ENCODE data around the gene SMG6.

Gene SMG6

DNA sequence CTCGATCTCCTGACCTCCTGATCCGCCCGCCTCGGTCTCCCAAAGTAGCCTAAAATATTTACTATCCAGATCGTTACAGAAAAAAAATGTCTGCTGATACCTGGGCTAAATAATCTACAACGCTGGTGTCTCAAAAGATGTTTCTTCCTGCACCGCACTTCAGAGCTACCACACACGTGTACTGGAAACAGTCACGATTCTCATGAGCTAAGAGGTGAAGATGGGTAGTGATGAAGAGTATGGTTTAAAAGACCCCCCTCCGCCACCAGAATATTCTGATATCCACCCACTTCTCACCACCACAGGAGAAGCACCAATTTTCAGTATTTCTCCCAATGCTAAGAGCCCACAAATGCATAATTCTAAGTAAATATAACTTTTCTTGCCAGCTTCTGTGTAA lies 50.2 kb downstream of the SMG6 start:
- Histone ChIP-seq H3K27me3 (replicated peaks in 2 of 5; ENCODE audit: control insufficient read depth in 4 of 5, insufficient read depth in 5 of 5, low read length in 4 of 5) (no peaks in the 10 kb centered on the region), H3K4me3 (ENCODE audit: control insufficient read depth in 1 of 7, extremely low read depth in 1 of 7, insufficient read depth in 4 of 7, low read depth in 2 of 7, low read length in 6 of 7) (no peak overlapping the region), H3K9me3 (ENCODE audit: control extremely low read depth in 1 of 5, control insufficient read depth in 4 of 5, insufficient read depth in 2 of 5, low read depth in 1 of 5, low read length in 4 of 5) (no peaks in the 10 kb centered on the region), H3K27ac (ENCODE audit: insufficient read depth in 1 of 2, low read depth in 1 of 2, low read length in 2 of 2, poor library complexity in 1 of 2, severe bottlenecking in 2 of 2) (no peak overlapping the region), H3K36me3 (ENCODE audit: control insufficient read depth in 4 of 4, insufficient read depth in 4 of 4, low read length in 3 of 4) (peaks cover 0 to 17% (median 13%) of the 10 kb centered on the region in 4 experiments), H3K4me1 (ENCODE audit: control extremely low read depth in 1 of 4, control insufficient read depth in 4 of 4, insufficient read depth in 4 of 4, low read length in 3 of 4) (no peaks in the 10 kb centered on the region)
- CTCF ChIA-PET: interaction anchor here (1.0 to 3.0 kb wide), 6 partner anchors 8 to 198 kb away, joined by 3 to 17 read pairs (median 4); partner anchors contain the start of gene HIC1
- POLR2A ChIA-PET: no interaction called here
- WGBS (ENCODE audit: insufficient coverage): 100% methylated on average over 4 of the region's 10 CpGs
- DNase-seq: no peak

DNA sequence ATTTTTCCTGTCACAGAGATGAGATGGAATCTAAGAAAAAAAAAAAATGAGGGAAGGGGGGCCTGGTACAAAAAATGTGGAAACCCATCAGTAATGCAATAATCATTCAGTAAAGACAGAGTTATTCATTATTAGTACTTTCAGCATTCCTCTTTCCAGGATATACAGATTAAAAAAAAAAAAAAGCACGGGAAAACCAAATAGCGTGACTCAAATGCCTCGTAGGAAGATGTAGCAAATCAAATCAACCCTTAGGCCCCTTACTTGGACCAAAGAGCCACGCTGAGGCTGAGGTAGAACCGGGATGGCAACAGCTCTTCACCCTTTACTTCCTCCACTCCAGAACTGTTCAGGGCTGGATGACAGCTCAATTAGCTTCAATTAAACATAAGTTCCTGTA lies 52.5 kb downstream of the SMG6 start:
- Histone ChIP-seq H3K27ac (ENCODE audit: insufficient read depth in 1 of 2, low read depth in 1 of 2, low read length in 2 of 2, poor library complexity in 1 of 2, severe bottlenecking in 2 of 2) (no peak overlapping the region), H3K9me3 (ENCODE audit: control extremely low read depth in 1 of 5, control insufficient read depth in 4 of 5, insufficient read depth in 2 of 5, low read depth in 1 of 5, low read length in 4 of 5) (no peaks in the 10 kb centered on the region), H3K4me3 (ENCODE audit: control insufficient read depth in 1 of 7, extremely low read depth in 1 of 7, insufficient read depth in 4 of 7, low read depth in 2 of 7, low read length in 6 of 7) (no peak overlapping the region), H3K36me3 (ENCODE audit: control insufficient read depth in 4 of 4, insufficient read depth in 4 of 4, low read length in 3 of 4) (peaks cover 0 to 17% (median 13%) of the 10 kb centered on the region in 4 experiments), H3K4me1 (ENCODE audit: control extremely low read depth in 1 of 4, control insufficient read depth in 4 of 4, insufficient read depth in 4 of 4, low read length in 3 of 4) (no peaks in the 10 kb centered on the region), H3K27me3 (replicated peaks in 2 of 5; ENCODE audit: control insufficient read depth in 4 of 5, insufficient read depth in 5 of 5, low read length in 4 of 5) (no peaks in the 10 kb centered on the region)
- no peak for DNase-seq
- POLR2A ChIA-PET: no interaction called here
- CTCF ChIA-PET: interaction anchor here (1.4 to 2.1 kb wide), 4 partner anchors 14 to 196 kb away, joined by 3 to 10 read pairs (median 6); partner anchors contain the start of gene HIC1
- WGBS (ENCODE audit: insufficient coverage): 96% methylated on average over 3 of the region's 5 CpGs

GRCh38 chr17:2250140-2251095 lies 53.2 kb downstream of the SMG6 start:
- no peak overlapping the region for H3K4me3 ChIP-seq (ENCODE audit: control insufficient read depth in 1 of 7, extremely low read depth in 1 of 7, insufficient read depth in 4 of 7, low read depth in 2 of 7, low read length in 6 of 7)
- H3K4me1 ChIP-seq (ENCODE audit: control extremely low read depth in 1 of 4, control insufficient read depth in 4 of 4, insufficient read depth in 4 of 4, low read length in 3 of 4): no peaks in the 10 kb centered on the region
- no peak for DNase-seq
- H3K27me3 ChIP-seq (replicated peaks in 2 of 5; ENCODE audit: control insufficient read depth in 4 of 5, insufficient read depth in 5 of 5, low read length in 4 of 5): no peaks in the 10 kb centered on the region
- H3K36me3 ChIP-seq (ENCODE audit: control insufficient read depth in 4 of 4, insufficient read depth in 4 of 4, low read length in 3 of 4): peaks cover 0 to 17% (median 13%) of the 10 kb centered on the region in 4 experiments
- no peaks in the 10 kb centered on the region for H3K9me3 ChIP-seq (ENCODE audit: control extremely low read depth in 1 of 5, control insufficient read depth in 4 of 5, insufficient read depth in 2 of 5, low read depth in 1 of 5, low read length in 4 of 5)
- no peak overlapping the region for H3K27ac ChIP-seq (ENCODE audit: insufficient read depth in 1 of 2, low read depth in 1 of 2, low read length in 2 of 2, poor library complexity in 1 of 2, severe bottlenecking in 2 of 2)
- ChIA-PET POLR2A (no interaction called here), CTCF (interaction anchor here (1.2 to 2.0 kb wide), 4 partner anchors 14 to 195 kb away, joined by 3 to 10 read pairs (median 6); partner anchors contain the start of gene HIC1)
- WGBS (ENCODE audit: insufficient coverage): over 99% methylated on average over 11 of the region's 12 CpGs

DNA sequence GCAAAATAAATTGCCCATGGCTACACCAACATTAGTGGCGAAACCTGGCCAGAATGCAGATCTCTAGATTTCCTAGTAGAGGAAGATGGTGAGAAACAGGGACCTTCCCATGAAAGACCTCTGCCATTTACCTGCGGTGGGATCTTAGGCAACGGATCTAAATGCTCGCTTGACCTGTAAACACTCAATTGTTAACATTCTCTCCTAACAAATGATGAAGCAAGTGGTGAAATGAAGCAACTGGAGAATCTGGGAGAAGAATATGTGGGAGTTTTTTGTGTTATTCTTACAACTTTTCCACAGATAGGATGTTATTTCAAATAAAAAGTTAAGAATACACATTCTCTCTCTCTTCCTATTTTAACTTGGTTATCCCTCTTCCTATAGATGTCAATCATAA lies 56.6 kb downstream of the SMG6 start:
- H3K27me3 ChIP-seq (replicated peaks in 2 of 5; ENCODE audit: control insufficient read depth in 4 of 5, insufficient read depth in 5 of 5, low read length in 4 of 5): no peaks in the 10 kb centered on the region
- no peak for DNase-seq

GRCh38 chr17:2244545-2245525 lies 58.8 kb downstream of the SMG6 start:
- 48% methylated on average over 6 of the region's 7 CpGs for WGBS (ENCODE audit: insufficient coverage)
- H3K27ac ChIP-seq (ENCODE audit: insufficient read depth in 1 of 2, low read depth in 1 of 2, low read length in 2 of 2, poor library complexity in 1 of 2, severe bottlenecking in 2 of 2): no peak overlapping the region

More for the DNA sequence above, 56.6 kb downstream of the SMG6 start:
- Histone ChIP-seq H3K4me3 (ENCODE audit: control insufficient read depth in 1 of 7, extremely low read depth in 1 of 7, insufficient read depth in 4 of 7, low read depth in 2 of 7, low read length in 6 of 7) (no peak overlapping the region), H3K4me1 (ENCODE audit: control extremely low read depth in 1 of 4, control insufficient read depth in 4 of 4, insufficient read depth in 4 of 4, low read length in 3 of 4) (no peaks in the 10 kb centered on the region), H3K36me3 (ENCODE audit: control insufficient read depth in 4 of 4, insufficient read depth in 4 of 4, low read length in 3 of 4) (peaks cover 7 to 24% (median 18%) of the 10 kb centered on the region in 4 experiments), H3K9me3 (ENCODE audit: control extremely low read depth in 1 of 5, control insufficient read depth in 4 of 5, insufficient read depth in 2 of 5, low read depth in 1 of 5, low read length in 4 of 5) (no peaks in the 10 kb centered on the region), H3K27ac (ENCODE audit: insufficient read depth in 1 of 2, low read depth in 1 of 2, low read length in 2 of 2, poor library complexity in 1 of 2, severe bottlenecking in 2 of 2) (no peak overlapping the region)
- 100% methylated on average over 1 of the region's 4 CpGs for WGBS (ENCODE audit: insufficient coverage)
- CTCF ChIA-PET: interaction anchor here (1.0 to 4.8 kb wide), 6 partner anchors 17 to 195 kb away, joined by 3 to 108 read pairs (median 6); partner anchors contain the start of gene HIC1
- POLR2A ChIA-PET: no interaction called here

GRCh38 chr17:2243953-2244352 lies 59.6 kb downstream of the SMG6 start:
- Histone ChIP-seq H3K27me3 (replicated peaks in 2 of 5; ENCODE audit: control insufficient read depth in 4 of 5, insufficient read depth in 5 of 5, low read length in 4 of 5) (no peaks in the 10 kb centered on the region), H3K27ac (ENCODE audit: insufficient read depth in 1 of 2, low read depth in 1 of 2, low read length in 2 of 2, poor library complexity in 1 of 2, severe bottlenecking in 2 of 2) (no peak overlapping the region), H3K36me3 (ENCODE audit: control insufficient read depth in 4 of 4, insufficient read depth in 4 of 4, low read length in 3 of 4) (peaks cover 7 to 26% (median 8%) of the 10 kb centered on the region in 4 experiments), H3K4me1 (ENCODE audit: control extremely low read depth in 1 of 4, control insufficient read depth in 4 of 4, insufficient read depth in 4 of 4, low read length in 3 of 4) (peaks cover 0 to 2% (median 0%) of the 10 kb centered on the region in 4 experiments), H3K9me3 (ENCODE audit: control extremely low read depth in 1 of 5, control insufficient read depth in 4 of 5, insufficient read depth in 2 of 5, low read depth in 1 of 5, low read length in 4 of 5) (no peaks in the 10 kb centered on the region), H3K4me3 (ENCODE audit: control insufficient read depth in 1 of 7, extremely low read depth in 1 of 7, insufficient read depth in 4 of 7, low read depth in 2 of 7, low read length in 6 of 7) (no peak overlapping the region)
- 98% methylated on average over 5 of the region's 5 CpGs for WGBS (ENCODE audit: insufficient coverage)
- no peak for DNase-seq
- ChIA-PET POLR2A (no interaction called here), CTCF (interaction anchor here (0.8 to 4.8 kb wide), 26 partner anchors 8 to 365 kb away, joined by 3 to 108 read pairs (median 6); partner anchors contain the start of gene HIC1)

More at GRCh38 chr17:2244545-2245525, 58.8 kb downstream of the SMG6 start:
- no peaks in the 10 kb centered on the region for H3K9me3 ChIP-seq (ENCODE audit: control extremely low read depth in 1 of 5, control insufficient read depth in 4 of 5, insufficient read depth in 2 of 5, low read depth in 1 of 5, low read length in 4 of 5)
- peaks cover 7 to 25% (median 11%) of the 10 kb centered on the region in 4 experiments for H3K36me3 ChIP-seq (ENCODE audit: control insufficient read depth in 4 of 4, insufficient read depth in 4 of 4, low read length in 3 of 4)
- ChIA-PET POLR2A (interaction anchor here (0.6 to 1.0 kb wide), 3 partner anchors 73 to 191 kb away, joined by 3 read pairs; no protein-coding TSS in a partner anchor), CTCF (interaction anchor here (0.7 to 4.8 kb wide), 52 partner anchors 9 to 366 kb away, joined by 3 to 108 read pairs (median 6); partner anchors contain the start of gene HIC1)
- no peaks in the 10 kb centered on the region for H3K27me3 ChIP-seq (replicated peaks in 2 of 5; ENCODE audit: control insufficient read depth in 4 of 5, insufficient read depth in 5 of 5, low read length in 4 of 5)
- peak; percentile 70 to 85 (median 79) for DNase-seq
- no peak overlapping the region for H3K4me3 ChIP-seq (ENCODE audit: control insufficient read depth in 1 of 7, extremely low read depth in 1 of 7, insufficient read depth in 4 of 7, low read depth in 2 of 7, low read length in 6 of 7)
- H3K4me1 ChIP-seq (ENCODE audit: control extremely low read depth in 1 of 4, control insufficient read depth in 4 of 4, insufficient read depth in 4 of 4, low read length in 3 of 4): no peaks in the 10 kb centered on the region

All from common myeloid progenitor, CD34-positive (primary cell).